Sigmoid colon (tissue), 7 donors: ENCODE results near the gene TBP. TPM values are rescaled to one million over a fixed set of nuclear protein-coding genes. Genes with fewer than 3 reads are reported as not detected.
"Not testable (repeated sequence)": the region's sequence is repeated elsewhere in the genome, so short reads cannot be mapped to it uniquely, and the experiment has no call there.

ENCODE experiments used
- DNase-seq: peaks from one replicate; pipeline ENCODE4 v3.0.0-alpha.2; 2019
- H3K27ac ChIP-seq, 4 donors: fragments of 200-600 bp; sonication (generic); one replicate each; pipeline ENCODE4 v1.5.1; 2016 to 2019; ENCODE audit warnings: mild to moderate bottlenecking in 1 of 4
- H3K27me3 ChIP-seq, 3 donors: fragments of 200-600 bp; sonication (generic); one replicate each; pipeline ENCODE4 v1.5.1; 2019; ENCODE audit warnings: mild to moderate bottlenecking in 1 of 3
- H3K36me3 ChIP-seq, 4 donors: fragments of 200-600 bp; sonication (generic); one replicate each; pipeline ENCODE4 v1.5.1; 2016 to 2019
- H3K4me1 ChIP-seq, 4 donors: fragments of 200-600 bp; sonication (generic); one replicate each; pipeline ENCODE4 v1.5.1; 2017 to 2019
- H3K4me3 ChIP-seq, 4 donors: fragments of 200-600 bp; sonication (generic); one replicate each; pipeline ENCODE4 v1.5.1; 2017 to 2019; ENCODE audit warnings: mild to moderate bottlenecking in 2 of 4, moderate library complexity in 1 of 4
- H3K9me3 ChIP-seq, 4 donors: fragments of 200-600 bp in 3 of 4; sonication (generic) in 3 of 4; one replicate each; pipeline versions ENCODE4 v1.5.1 to v1.6.1; 2013 to 2019
- CTCF ChIP-seq, 4 experiments: fragments of 450-650 bp in 3 of 4; fragments of 200-600 bp in 1 of 4; IDR thresholded peaks; one replicate each; pipeline ENCODE4 v1.5.1; 2016 to 2019; ENCODE audit warnings: antibody characterized with exemption in 4 of 4, mild to moderate bottlenecking in 3 of 4, moderate library complexity in 2 of 4
- EP300 ChIP-seq, 4 donors: sonication (generic); formaldehyde crosslinking; IDR thresholded peaks; one replicate each; pipeline ENCODE4 v1.6.1; 2017; ENCODE audit warnings: antibody characterized with exemption in 4 of 4
- POLR2A ChIP-seq, 2 donors: fragments of 450-650 bp; IDR thresholded peaks; one replicate each; pipeline ENCODE4 v1.6.1; 2016; ENCODE audit warnings: antibody characterized with exemption in 2 of 2, mild to moderate bottlenecking in 2 of 2, moderate library complexity in 2 of 2
- POLR2AphosphoS5 ChIP-seq, 4 donors: sonication (generic); formaldehyde crosslinking; IDR thresholded peaks; one replicate each; pipeline ENCODE4 v1.6.1; 2017; ENCODE audit warnings: antibody characterized with exemption in 4 of 4
- WGBS, 2 donors: extraction: QIAGEN DNeasy Blood & Tissue Kit; methylation state at CpG; one replicate each; pipeline ENCODE4 v1.1.7; 2013; 5-methylcytosine and 5-hydroxymethylcytosine counted together
- intact Hi-C: fragments of 100-400 bp; cut with DNase I; formaldehyde crosslinking; loops from one replicate; pipeline ENCODE4 v1.15.1; 2023
- polyA plus RNA-seq, 3 donors: library from polyadenylated mRNA; stranded (reverse); fragments of 200-250 nt; gene quantifications; one replicate each; pipeline ENCODE4 v1.2.3, GENCODE V29; 2013
- total RNA-seq, 4 donors: library from RNA; depleted of rRNA; stranded (reverse); fragments of >200 nt; gene quantifications; one replicate each; pipeline ENCODE4 v1.1.0, GENCODE V29; 2016
- donor health status: healthy with polysubstance abuse.
- donor health status: Bipolar disorder and iron deficiency.
- donor health status: healthy.

TBP gene
- 10 to 100 TPM; 17.1 to 31.0 (median 20.4) TPM for total RNA-seq
- polyA plus RNA-seq, result 10 to 100 TPM in 1 of 3 donors, 1 to 10 TPM in 2; 6.0 to 10.3 (median 6.9) TPM

DNA sequence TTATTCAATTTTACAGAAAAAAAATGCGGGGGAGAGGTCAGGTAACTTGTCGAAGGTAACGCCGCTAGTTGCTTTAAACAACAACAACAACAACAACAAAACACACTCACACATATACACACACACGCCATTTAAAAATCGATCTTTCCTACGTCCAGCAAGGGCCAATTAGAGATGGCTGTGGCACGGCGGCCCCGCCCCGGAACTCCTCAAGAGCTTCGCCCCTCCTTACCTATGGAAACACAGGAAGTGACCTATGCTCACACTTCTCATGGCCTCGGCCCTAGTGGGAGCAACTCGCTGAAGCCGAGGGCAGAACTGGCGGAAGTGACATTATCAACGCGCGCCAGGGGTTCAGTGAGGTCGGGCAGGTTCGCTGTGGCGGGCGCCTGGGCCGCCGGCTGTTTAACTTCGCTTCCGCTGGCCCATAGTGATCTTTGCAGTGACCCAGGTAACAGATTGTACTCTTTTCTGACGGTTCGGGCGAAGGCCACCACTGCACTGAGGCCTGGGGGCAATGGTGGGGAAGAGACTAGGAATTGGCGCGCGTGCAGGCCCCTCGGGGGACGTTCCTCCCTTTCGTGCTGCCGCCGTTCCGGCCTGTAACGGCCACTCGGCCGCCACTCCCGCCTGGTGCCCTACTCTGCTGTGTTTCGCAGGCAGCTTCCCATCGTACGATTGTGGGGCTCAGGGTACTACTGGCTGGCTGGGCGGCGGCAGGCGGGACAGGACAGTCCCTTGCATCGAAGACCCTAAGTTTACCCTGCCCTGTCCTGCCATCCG, at the start of gene TBP:
TBP (plus strand) TSS at position 357 of the 783 bp plus-strand sequence. CDS start 2,661 bp downstream, outside the sequence.
- WGBS, 2 donors, result 0 to 1% methylated on average over 51 of the region's 51 CpGs
- peak; percentile 99 for DNase-seq
- peaks cover 0 to 24% (median 5%) of the 10 kb centered on the region in 4 donors for H3K36me3 ChIP-seq
- intact Hi-C loops, result loop anchor here (5.0 kb wide), 1 partner anchor 247 kb away; the partner anchor contains the start of gene FAM120B
- H3K4me3 ChIP-seq, result peak within 1 kb of the TSS; percentile 71 to 92 (median 87)
- H3K27me3 ChIP-seq, result no peaks in the 10 kb centered on the region
- H3K4me1 ChIP-seq, result peaks cover 0 to 50% (median 46%) of the 10 kb centered on the region in 4 donors
- peak within 1 kb of the TSS; percentile 92 to 94 (median 93) for H3K27ac ChIP-seq
- TF ChIP-seq POLR2AphosphoS5 (IDR thresholded peaks at IDR 0.05), result peak; percentile 76 to 94 (median 88)
- TF ChIP-seq CTCF (IDR thresholded peaks at IDR 0.05), result no peak
- TF ChIP-seq EP300 (IDR thresholded peaks at IDR 0.05), result peak in 1 of 4 donors; percentile 60
- peak in 1 of 2 donors; percentile 54 for TF ChIP-seq POLR2A (IDR thresholded peaks at IDR 0.05)
- no peaks in the 10 kb centered on the region for H3K9me3 ChIP-seq

- Histone ChIP-seq H3K27me3 (peaks cover 0 to 3% (median 0%) of the 10 kb centered on the region in 3 donors), H3K36me3 (no peaks in the 10 kb centered on the region), H3K27ac (no peak overlapping the region), H3K4me1 (no peaks in the 10 kb centered on the region), H3K9me3 (no peaks in the 10 kb centered on the region), H3K4me3 (no peak overlapping the region)
- no peak for DNase-seq
- TF ChIP-seq CTCF (IDR thresholded peaks at IDR 0.05) (no peak), POLR2A (IDR thresholded peaks at IDR 0.05) (no peak), EP300 (IDR thresholded peaks at IDR 0.05) (no peak), POLR2AphosphoS5 (IDR thresholded peaks at IDR 0.05) (no peak)
- intact Hi-C loops, result no loop called here
- WGBS, 2 donors, result 49 to 80% methylated on average over 4 of the region's 4 CpGs
Measured at GRCh38 chr6:170504479-170504878, 49.7 kb upstream of the TBP start.

DNA sequence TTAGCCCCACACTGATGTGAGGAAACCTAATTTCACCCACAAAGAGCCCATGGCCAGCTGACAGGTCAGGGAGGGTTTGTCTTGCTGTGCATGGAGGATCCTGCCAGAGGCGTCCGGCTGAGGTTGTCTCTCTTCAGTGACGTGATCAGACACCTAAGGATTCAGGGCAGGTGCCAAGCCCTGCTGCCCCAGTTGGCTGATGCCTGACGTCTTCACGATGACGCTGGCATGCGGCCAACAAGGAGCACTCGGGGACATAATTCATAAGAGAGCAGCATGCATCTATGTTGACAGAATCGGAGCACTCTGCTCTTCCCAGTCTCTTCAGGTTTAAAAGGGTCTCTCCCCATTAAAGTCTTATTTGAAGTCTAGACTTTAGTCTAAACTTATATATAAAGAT, 48.9 kb upstream of the TBP start:
- H3K4me1 ChIP-seq, result no peaks in the 10 kb centered on the region
- 11 to 41% methylated on average over 9 of the region's 9 CpGs for WGBS, 2 donors
- H3K4me3 ChIP-seq, result no peak overlapping the region
- peaks cover 0 to 3% (median 0%) of the 10 kb centered on the region in 3 donors for H3K27me3 ChIP-seq
- TF ChIP-seq POLR2A (IDR thresholded peaks at IDR 0.05) (no peak), POLR2AphosphoS5 (IDR thresholded peaks at IDR 0.05) (no peak), EP300 (IDR thresholded peaks at IDR 0.05) (no peak), CTCF (IDR thresholded peaks at IDR 0.05) (no peak)
- no peak overlapping the region for H3K27ac ChIP-seq
- H3K9me3 ChIP-seq, result no peaks in the 10 kb centered on the region
- DNase-seq, result no peak
- no peaks in the 10 kb centered on the region for H3K36me3 ChIP-seq
- intact Hi-C loops, result no loop called here

DNA sequence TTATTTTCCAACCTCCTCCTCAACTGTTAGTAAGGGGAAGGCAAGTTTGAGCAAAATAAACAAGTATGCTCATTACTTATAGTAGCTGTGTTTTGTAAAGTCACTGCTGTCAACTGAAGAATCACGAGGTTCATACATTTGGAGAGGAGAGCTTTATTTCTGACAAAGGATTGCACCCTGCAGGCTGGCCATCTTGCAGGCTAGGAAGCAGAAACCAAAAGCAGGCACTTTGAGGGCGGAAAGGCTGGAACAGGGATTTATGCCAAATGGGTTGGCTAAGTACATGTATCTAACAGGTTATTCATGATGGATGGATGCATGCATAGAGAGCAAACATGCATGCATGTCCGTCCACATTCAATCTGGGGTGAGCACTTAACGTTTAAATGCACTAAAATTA, 47.7 kb upstream of the TBP start:
- no peaks in the 10 kb centered on the region for H3K9me3 ChIP-seq
- TF ChIP-seq POLR2AphosphoS5 (IDR thresholded peaks at IDR 0.05), result no peak
- no peak for TF ChIP-seq POLR2A (IDR thresholded peaks at IDR 0.05)
- TF ChIP-seq EP300 (IDR thresholded peaks at IDR 0.05), result no peak
- H3K27me3 ChIP-seq, result no peaks in the 10 kb centered on the region
- WGBS, 2 donors, result 73 to 74% methylated on average over 4 of the region's 4 CpGs
- intact Hi-C loops, result no loop called here
- no peaks in the 10 kb centered on the region for H3K4me1 ChIP-seq
- no peaks in the 10 kb centered on the region for H3K36me3 ChIP-seq
- H3K4me3 ChIP-seq, result no peak overlapping the region
- DNase-seq, result no peak
- H3K27ac ChIP-seq, result no peak overlapping the region

DNA sequence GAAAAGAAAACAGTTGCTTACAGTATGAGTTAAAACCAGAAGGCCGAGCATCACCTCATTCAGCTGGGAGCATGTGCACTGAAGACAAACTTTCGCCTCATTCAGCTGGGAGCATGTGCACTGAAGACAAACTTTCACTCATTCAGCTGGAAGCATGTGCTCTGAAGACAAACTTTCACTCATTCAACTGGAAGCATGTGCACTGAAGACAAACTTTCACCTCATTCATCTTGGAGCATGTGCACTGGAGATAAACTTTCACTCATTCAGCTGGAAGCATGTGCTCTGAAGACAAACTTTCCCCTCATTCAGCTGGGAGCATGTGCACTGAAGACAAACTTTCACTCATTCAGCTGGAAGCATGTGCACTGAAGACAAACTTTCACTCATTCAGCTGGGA, 46.4 kb upstream of the TBP start:
- H3K4me3 ChIP-seq, DNase-seq, H3K27ac ChIP-seq, H3K9me3 ChIP-seq, H3K4me1 ChIP-seq, H3K36me3 ChIP-seq, intact Hi-C loops, H3K27me3 ChIP-seq: not testable (repeated sequence)
- 91 to 94% methylated on average over 2 of the region's 2 CpGs for WGBS, 2 donors

DNA sequence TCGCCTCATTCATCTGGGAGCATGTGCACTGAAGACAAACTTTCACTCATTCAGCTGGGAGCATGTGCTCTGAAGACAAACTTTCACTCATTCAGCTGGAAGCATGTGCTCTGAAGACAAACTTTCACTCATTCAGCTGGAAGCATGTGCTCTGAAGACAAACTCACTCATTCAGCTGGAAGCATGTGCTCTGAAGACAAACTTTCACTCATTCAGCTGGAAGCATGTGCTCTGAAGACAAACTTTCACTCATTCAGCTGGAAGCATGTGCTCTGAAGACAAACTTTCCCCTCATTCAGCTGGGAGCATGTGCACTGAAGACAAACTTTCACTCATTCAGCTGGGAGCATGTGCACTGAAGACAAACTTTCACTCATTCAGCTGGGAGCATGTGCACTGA, 45.9 kb upstream of the TBP start:
- 86 to 100% methylated on average over 1 of the region's 1 CpG for WGBS, 2 donors
- intact Hi-C loops, H3K4me1 ChIP-seq, H3K9me3 ChIP-seq, H3K27ac ChIP-seq, H3K36me3 ChIP-seq, H3K4me3 ChIP-seq, H3K27me3 ChIP-seq, DNase-seq: not testable (repeated sequence)

GRCh38 chr6:170508892-170509722, 45.1 kb upstream of the TBP start:
- H3K27ac ChIP-seq, H3K36me3 ChIP-seq, intact Hi-C loops, DNase-seq, H3K9me3 ChIP-seq, H3K4me1 ChIP-seq, H3K27me3 ChIP-seq, H3K4me3 ChIP-seq: not testable (repeated sequence)
- 88% methylated on average over 5 of the region's 5 CpGs for WGBS, 2 donors
